SU-DHL-6 (cell line): ENCODE data around the gene IFI35.

Experiments
- EZH2phosphoT487 ChIP-seq: fragments of 200-600 bp; sonication (generic), shearing (Covaris generic); conservative IDR thresholded peaks from 2 replicates; pipeline ENCODE4 v1.6.1; 2018; ENCODE audit warnings: mild to moderate bottlenecking, antibody characterized with exemption, low read length, moderate library complexity, mixed read lengths
- TF ChIP-seq, protein P1 (sequence below): fragments of 200-600 bp; sonication (generic); IDR thresholded peaks from one replicate; pipeline ENCODE4 v1.5.1; 2017; ENCODE audit warnings: antibody characterized with exemption, mild to moderate bottlenecking, low read length, moderate library complexity; ENCODE audit not compliant: insufficient read depth, poor library complexity, severe bottlenecking

GRCh38 chr17:43003542-43004172 lies 2.9 kb upstream of the IFI35 start:
- no peak for TF ChIP-seq EZH2phosphoT487
- TF ChIP-seq, protein P1, sequence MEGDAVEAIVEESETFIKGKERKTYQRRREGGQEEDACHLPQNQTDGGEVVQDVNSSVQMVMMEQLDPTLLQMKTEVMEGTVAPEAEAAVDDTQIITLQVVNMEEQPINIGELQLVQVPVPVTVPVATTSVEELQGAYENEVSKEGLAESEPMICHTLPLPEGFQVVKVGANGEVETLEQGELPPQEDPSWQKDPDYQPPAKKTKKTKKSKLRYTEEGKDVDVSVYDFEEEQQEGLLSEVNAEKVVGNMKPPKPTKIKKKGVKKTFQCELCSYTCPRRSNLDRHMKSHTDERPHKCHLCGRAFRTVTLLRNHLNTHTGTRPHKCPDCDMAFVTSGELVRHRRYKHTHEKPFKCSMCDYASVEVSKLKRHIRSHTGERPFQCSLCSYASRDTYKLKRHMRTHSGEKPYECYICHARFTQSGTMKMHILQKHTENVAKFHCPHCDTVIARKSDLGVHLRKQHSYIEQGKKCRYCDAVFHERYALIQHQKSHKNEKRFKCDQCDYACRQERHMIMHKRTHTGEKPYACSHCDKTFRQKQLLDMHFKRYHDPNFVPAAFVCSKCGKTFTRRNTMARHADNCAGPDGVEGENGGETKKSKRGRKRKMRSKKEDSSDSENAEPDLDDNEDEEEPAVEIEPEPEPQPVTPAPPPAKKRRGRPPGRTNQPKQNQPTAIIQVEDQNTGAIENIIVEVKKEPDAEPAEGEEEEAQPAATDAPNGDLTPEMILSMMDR: no peak
